MV-4-11 (cell line): Measurements from ENCODE around the gene TUBG1.
"Not testable (repeated sequence)": the region's sequence is repeated elsewhere in the genome, so short reads cannot be mapped to it uniquely, and the experiment has no call there.

Experiments used
- DNase-seq: peaks from one replicate; lab custom pipeline; 2025; lab: John Stamatoyannopoulos, UW

The TUBG1 gene

GRCh38 chr17:42623732-42624596, 14.5 kb downstream of the TUBG1 start:
- DNase-seq = no peak

GRCh38 chr17:42627032-42627764, 17.7 kb downstream of the TUBG1 start:
- not testable (repeated sequence) for DNase-seq

GRCh38 chr17:42629411-42630009, 20.0 kb downstream of the TUBG1 start:
- DNase-seq = no peak

GRCh38 chr17:42632949-42633444, 23.5 kb downstream of the TUBG1 start:
- no peak for DNase-seq

GRCh38 chr17:42639525-42640113, 30.1 kb downstream of the TUBG1 start:
- peak; percentile 52 for DNase-seq

- no peak for DNase-seq
Observed at GRCh38 chr17:42640121-42640520, 30.6 kb downstream of the TUBG1 start.

GRCh38 chr17:42642336-42642735, 32.9 kb downstream of the TUBG1 start:
- DNase-seq = no peak

- peak; percentile 30 for DNase-seq
Observed at GRCh38 chr17:42647778-42648177, 38.3 kb downstream of the TUBG1 start.

- peak; percentile 39 for DNase-seq
Observed at GRCh38 chr17:42651392-42651791, 41.9 kb downstream of the TUBG1 start.

- DNase-seq = no peak
Observed at GRCh38 chr17:42653179-42654124, 44.0 kb downstream of the TUBG1 start.

GRCh38 chr17:42655528-42655927, 46.0 kb downstream of the TUBG1 start:
- DNase-seq = no peak

GRCh38 chr17:42657824-42658588, 48.5 kb downstream of the TUBG1 start:
- no peak for DNase-seq

- peak; percentile 4 for DNase-seq
Observed at GRCh38 chr17:42659079-42659931, 49.8 kb downstream of the TUBG1 start, which contains the start of gene TUBG2. Gene TUBG2, plus strand, starts transcription at chr17:42659284. Its CDS starts 220 bp downstream, at chr17:42659504.

GRCh38 chr17:42659932-42660274, 50.4 kb downstream of the TUBG1 start:
- not testable (repeated sequence) for DNase-seq

GRCh38 chr17:42660692-42661345, 51.3 kb downstream of the TUBG1 start:
- DNase-seq = peak; percentile 14
